ENCODE measurements around the gene AHSP. TPM values are rescaled to one million over a fixed set of nuclear protein-coding genes. Genes with fewer than 3 reads are reported as not detected.
A peak's percentile ranks its signal among the peaks of the same experiment; 100 is the strongest.

Gene AHSP
- polyA plus RNA-seq, 2 donors, result not detected

DNA sequence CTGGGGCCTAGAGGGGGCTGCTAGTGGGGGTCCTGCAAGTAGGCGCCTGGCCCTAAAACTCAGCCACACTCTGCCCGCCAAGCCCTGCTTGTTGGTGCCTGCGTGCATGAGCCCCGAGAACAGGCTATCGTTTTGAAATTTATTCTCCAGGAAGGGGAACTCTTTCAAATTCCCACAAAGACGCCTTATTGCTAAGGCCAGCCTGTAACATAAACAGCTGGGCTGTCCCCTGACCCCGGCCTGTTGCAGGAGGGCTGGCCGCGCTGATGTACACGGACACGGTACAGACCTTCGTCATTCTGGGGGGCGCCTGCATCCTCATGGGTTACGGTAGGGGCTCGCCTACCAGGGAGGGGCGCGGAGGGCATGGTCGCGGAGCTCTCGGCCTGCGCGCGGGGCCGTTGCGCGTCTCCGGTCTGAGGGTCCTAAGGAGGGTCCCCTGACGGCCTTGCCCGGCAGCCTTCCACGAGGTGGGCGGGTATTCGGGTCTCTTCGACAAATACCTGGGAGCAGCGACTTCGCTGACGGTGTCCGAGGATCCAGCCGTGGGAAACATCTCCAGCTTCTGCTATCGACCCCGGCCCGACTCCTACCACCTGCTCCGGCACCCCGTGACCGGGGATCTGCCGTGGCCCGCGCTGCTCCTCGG is 40.5 kb upstream of the AHSP start:
- peaks cover 12 to 17% of the 10 kb centered on the region in 2 donors for H3K4me1 ChIP-seq (ENCODE audit: control insufficient read depth in 2 of 2, insufficient read depth in 2 of 2, low read length in 1 of 2)
- H3K4me3 ChIP-seq (ENCODE audit: low read depth in 1 of 2, low read length in 2 of 2), result peak overlapping the region; percentile 47 to 58
- peaks cover 5 to 9% of the 10 kb centered on the region in 2 donors for H3K36me3 ChIP-seq (ENCODE audit: control insufficient read depth in 2 of 2, insufficient read depth in 2 of 2, low read length in 1 of 2)
- H3K27me3 ChIP-seq (ENCODE audit: control insufficient read depth in 1 of 2, insufficient read depth in 2 of 2, low read length in 2 of 2), result no peaks in the 10 kb centered on the region
- H3K9me3 ChIP-seq (ENCODE audit: control insufficient read depth in 2 of 2, insufficient read depth in 1 of 2, low read depth in 1 of 2, low read length in 1 of 2), result no peaks in the 10 kb centered on the region
- 7 to 10% methylated on average over 48 of the region's 48 CpGs for WGBS, 2 donors
- no peak overlapping the region for H3K27ac ChIP-seq (ENCODE audit: low read depth in 2 of 2, low read length in 1 of 2)

GRCh38 chr16:31487720-31488467 is 39.8 kb upstream of the AHSP start:
- peak overlapping the region; percentile 47 to 58 for H3K4me3 ChIP-seq (ENCODE audit: low read depth in 1 of 2, low read length in 2 of 2)
- no peaks in the 10 kb centered on the region for H3K27me3 ChIP-seq (ENCODE audit: control insufficient read depth in 1 of 2, insufficient read depth in 2 of 2, low read length in 2 of 2)
- peaks cover 12 to 17% of the 10 kb centered on the region in 2 donors for H3K4me1 ChIP-seq (ENCODE audit: control insufficient read depth in 2 of 2, insufficient read depth in 2 of 2, low read length in 1 of 2)
- WGBS, 2 donors, result 1% methylated on average over 60 of the region's 60 CpGs
- H3K36me3 ChIP-seq (ENCODE audit: control insufficient read depth in 2 of 2, insufficient read depth in 2 of 2, low read length in 1 of 2), result peaks cover 8 to 16% of the 10 kb centered on the region in 2 donors
- no peaks in the 10 kb centered on the region for H3K9me3 ChIP-seq (ENCODE audit: control insufficient read depth in 2 of 2, insufficient read depth in 1 of 2, low read depth in 1 of 2, low read length in 1 of 2)
- no peak overlapping the region for H3K27ac ChIP-seq (ENCODE audit: low read depth in 2 of 2, low read length in 1 of 2)

DNA sequence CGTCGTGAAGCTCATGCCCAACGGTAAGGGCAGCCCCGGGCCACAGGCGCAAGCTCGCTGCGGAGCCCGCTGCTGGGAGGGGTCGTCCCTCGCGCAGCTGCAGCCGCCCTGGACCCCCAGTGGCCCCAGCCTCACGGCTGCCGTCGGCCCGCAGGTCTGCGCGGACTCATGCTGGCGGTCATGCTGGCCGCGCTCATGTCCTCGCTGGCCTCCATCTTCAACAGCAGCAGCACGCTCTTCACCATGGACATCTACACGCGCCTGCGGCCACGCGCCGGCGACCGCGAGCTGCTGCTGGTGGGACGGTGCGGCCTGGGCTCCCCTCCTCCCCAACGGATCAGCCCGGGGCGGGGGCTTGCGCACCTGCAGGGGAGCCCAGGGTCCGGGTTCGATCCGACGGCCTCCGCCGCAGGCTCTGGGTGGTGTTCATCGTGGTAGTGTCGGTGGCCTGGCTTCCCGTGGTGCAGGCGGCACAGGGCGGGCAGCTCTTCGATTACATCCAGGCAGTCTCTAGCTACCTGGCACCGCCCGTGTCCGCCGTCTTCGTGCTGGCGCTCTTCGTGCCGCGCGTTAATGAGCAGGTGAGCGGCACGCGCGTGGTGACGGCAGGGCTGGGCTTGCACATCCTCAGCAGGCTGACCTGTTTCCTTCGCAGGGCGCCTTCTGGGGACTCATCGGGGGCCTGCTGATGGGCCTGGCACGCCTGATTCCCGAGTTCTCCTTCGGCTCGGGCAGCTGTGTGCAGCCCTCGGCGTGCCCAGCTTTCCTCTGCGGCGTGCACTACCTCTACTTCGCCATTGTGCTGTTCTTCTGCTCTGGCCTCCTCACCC is 39.0 kb upstream of the AHSP start:
- Histone ChIP-seq H3K27ac (ENCODE audit: low read depth in 2 of 2, low read length in 1 of 2) (no peak overlapping the region), H3K4me1 (ENCODE audit: control insufficient read depth in 2 of 2, insufficient read depth in 2 of 2, low read length in 1 of 2) (peaks cover 12 to 17% of the 10 kb centered on the region in 2 donors), H3K9me3 (ENCODE audit: control insufficient read depth in 2 of 2, insufficient read depth in 1 of 2, low read depth in 1 of 2, low read length in 1 of 2) (no peaks in the 10 kb centered on the region), H3K27me3 (ENCODE audit: control insufficient read depth in 1 of 2, insufficient read depth in 2 of 2, low read length in 2 of 2) (no peaks in the 10 kb centered on the region), H3K36me3 (ENCODE audit: control insufficient read depth in 2 of 2, insufficient read depth in 2 of 2, low read length in 1 of 2) (peaks cover 10 to 21% of the 10 kb centered on the region in 2 donors), H3K4me3 (ENCODE audit: low read depth in 1 of 2, low read length in 2 of 2) (peak overlapping the region; percentile 47 to 58)
- WGBS, 2 donors, result 33 to 41% methylated on average over 71 to 77 of the region's 77 CpGs

DNA sequence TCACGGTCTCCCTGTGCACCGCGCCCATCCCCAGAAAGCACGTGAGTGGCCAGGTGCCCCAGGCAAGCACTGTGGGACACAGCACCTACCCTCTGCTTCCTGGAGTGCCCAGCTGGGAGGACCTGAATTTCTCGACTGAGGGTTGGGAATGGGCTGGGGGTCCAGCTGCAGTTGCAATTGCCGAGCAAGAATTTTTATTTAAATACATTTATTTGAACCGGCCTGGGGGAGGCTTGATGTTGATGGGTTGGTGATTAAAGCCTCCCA is 38.5 kb upstream of the AHSP start:
- Histone ChIP-seq H3K9me3 (ENCODE audit: control insufficient read depth in 2 of 2, insufficient read depth in 1 of 2, low read depth in 1 of 2, low read length in 1 of 2) (no peaks in the 10 kb centered on the region), H3K27me3 (ENCODE audit: control insufficient read depth in 1 of 2, insufficient read depth in 2 of 2, low read length in 2 of 2) (no peaks in the 10 kb centered on the region), H3K36me3 (ENCODE audit: control insufficient read depth in 2 of 2, insufficient read depth in 2 of 2, low read length in 1 of 2) (peaks cover 10 to 23% of the 10 kb centered on the region in 2 donors), H3K27ac (ENCODE audit: low read depth in 2 of 2, low read length in 1 of 2) (no peak overlapping the region), H3K4me3 (ENCODE audit: low read depth in 1 of 2, low read length in 2 of 2) (no peak overlapping the region), H3K4me1 (ENCODE audit: control insufficient read depth in 2 of 2, insufficient read depth in 2 of 2, low read length in 1 of 2) (peaks cover 12 to 17% of the 10 kb centered on the region in 2 donors)
- 75% methylated on average over 7 of the region's 7 CpGs for whole genome bisulfite sequencing, 2 donors

DNA sequence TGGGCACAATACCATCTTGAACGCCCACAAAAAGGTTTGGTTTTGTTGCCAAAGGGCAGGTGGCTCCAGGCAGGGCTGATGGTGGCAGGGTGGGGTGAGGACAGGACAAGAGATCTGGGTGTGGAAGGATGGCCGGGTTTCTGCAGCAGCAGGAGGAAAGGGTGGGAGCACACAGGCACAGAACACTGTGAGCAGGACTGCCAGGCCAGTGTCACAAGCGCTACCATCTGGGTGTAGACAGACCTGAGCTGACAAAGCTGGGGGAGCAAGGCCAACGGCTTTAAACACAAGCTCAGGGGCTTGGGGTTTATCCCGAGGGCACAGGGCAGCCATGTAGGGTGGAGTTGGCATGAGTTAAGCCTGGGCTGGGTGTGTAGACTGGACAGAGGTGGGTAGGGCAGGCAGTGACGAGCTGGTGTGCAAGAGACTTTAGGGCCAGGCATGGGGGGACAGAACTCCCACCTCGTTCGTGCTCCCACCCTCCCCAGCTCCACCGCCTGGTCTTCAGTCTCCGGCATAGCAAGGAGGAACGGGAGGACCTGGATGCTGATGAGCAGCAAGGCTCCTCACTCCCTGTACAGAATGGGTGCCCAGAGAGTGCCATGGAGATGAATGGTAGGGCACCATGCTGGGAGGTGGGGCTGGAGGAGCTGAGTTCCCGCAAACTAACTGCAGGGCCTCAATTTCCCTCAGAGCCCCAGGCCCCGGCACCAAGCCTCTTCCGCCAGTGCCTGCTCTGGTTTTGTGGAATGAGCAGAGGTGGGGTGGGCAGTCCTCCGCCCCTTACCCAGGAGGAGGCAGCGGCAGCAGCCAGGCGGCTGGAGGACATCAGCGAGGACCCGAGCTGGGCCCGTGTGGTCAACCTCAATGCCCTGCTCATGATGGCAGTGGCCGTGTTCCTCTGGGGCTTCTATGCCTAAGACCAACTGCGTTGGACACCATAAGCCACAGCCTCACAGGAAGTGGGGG is 37.8 kb upstream of the AHSP start:
- WGBS, 2 donors, result 87 to 89% methylated on average over 22 of the region's 22 CpGs
- H3K4me3 ChIP-seq (ENCODE audit: low read depth in 1 of 2, low read length in 2 of 2), result no peak overlapping the region
- peaks cover 12 to 17% of the 10 kb centered on the region in 2 donors for H3K4me1 ChIP-seq (ENCODE audit: control insufficient read depth in 2 of 2, insufficient read depth in 2 of 2, low read length in 1 of 2)
- no peaks in the 10 kb centered on the region for H3K27me3 ChIP-seq (ENCODE audit: control insufficient read depth in 1 of 2, insufficient read depth in 2 of 2, low read length in 2 of 2)
- no peak overlapping the region for H3K27ac ChIP-seq (ENCODE audit: low read depth in 2 of 2, low read length in 1 of 2)
- peaks cover 10 to 23% of the 10 kb centered on the region in 2 donors for H3K36me3 ChIP-seq (ENCODE audit: control insufficient read depth in 2 of 2, insufficient read depth in 2 of 2, low read length in 1 of 2)
- H3K9me3 ChIP-seq (ENCODE audit: control insufficient read depth in 2 of 2, insufficient read depth in 1 of 2, low read depth in 1 of 2, low read length in 1 of 2), result no peaks in the 10 kb centered on the region

GRCh38 chr16:31491778-31492418 is 35.8 kb upstream of the AHSP start:
- WGBS, 2 donors, result 90 to 92% methylated on average over 8 of the region's 8 CpGs
- Histone ChIP-seq H3K9me3 (ENCODE audit: control insufficient read depth in 2 of 2, insufficient read depth in 1 of 2, low read depth in 1 of 2, low read length in 1 of 2) (no peaks in the 10 kb centered on the region), H3K4me3 (ENCODE audit: low read depth in 1 of 2, low read length in 2 of 2) (no peak overlapping the region), H3K36me3 (ENCODE audit: control insufficient read depth in 2 of 2, insufficient read depth in 2 of 2, low read length in 1 of 2) (peaks cover 18 to 33% of the 10 kb centered on the region in 2 donors), H3K4me1 (ENCODE audit: control insufficient read depth in 2 of 2, insufficient read depth in 2 of 2, low read length in 1 of 2) (peaks cover 12 to 17% of the 10 kb centered on the region in 2 donors), H3K27ac (ENCODE audit: low read depth in 2 of 2, low read length in 1 of 2) (no peak overlapping the region), H3K27me3 (ENCODE audit: control insufficient read depth in 1 of 2, insufficient read depth in 2 of 2, low read length in 2 of 2) (no peaks in the 10 kb centered on the region)

DNA sequence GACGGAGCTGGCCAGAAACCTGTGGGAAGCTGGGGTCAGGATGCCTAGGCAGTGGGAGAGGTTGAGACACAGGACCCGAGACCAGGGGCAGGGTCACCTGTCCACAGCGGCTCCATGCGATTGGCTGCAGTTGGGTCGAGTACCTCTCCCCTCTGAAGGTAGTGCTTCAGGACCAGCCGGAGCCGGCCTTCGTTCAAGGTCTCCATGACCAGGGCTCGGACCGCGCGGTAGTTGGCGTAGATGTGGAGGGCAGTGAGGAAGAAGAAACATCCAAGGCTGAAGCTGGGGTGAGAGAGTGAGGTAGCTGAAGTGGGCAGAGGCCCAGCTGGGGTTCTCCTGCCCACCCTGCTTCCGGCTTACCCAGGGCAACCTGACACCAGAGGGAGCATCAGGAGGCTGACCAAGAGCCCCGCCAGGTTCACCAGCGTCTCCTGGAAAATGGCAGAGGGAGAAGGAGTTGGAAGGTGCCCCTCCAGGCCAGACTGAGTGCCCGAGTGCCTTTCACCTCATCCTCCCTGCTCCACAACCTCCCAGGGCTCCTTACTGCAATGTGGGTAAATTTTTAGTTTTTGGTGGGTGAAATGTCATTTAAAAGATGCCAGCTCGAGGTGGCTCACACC is 34.1 kb upstream of the AHSP start:
- Histone ChIP-seq H3K36me3 (ENCODE audit: control insufficient read depth in 2 of 2, insufficient read depth in 2 of 2, low read length in 1 of 2) (peaks cover 24 to 41% of the 10 kb centered on the region in 2 donors), H3K27ac (ENCODE audit: low read depth in 2 of 2, low read length in 1 of 2) (no peak overlapping the region), H3K4me3 (ENCODE audit: low read depth in 1 of 2, low read length in 2 of 2) (no peak overlapping the region), H3K4me1 (ENCODE audit: control insufficient read depth in 2 of 2, insufficient read depth in 2 of 2, low read length in 1 of 2) (peaks cover 0 to 5% of the 10 kb centered on the region in 2 donors), H3K9me3 (ENCODE audit: control insufficient read depth in 2 of 2, insufficient read depth in 1 of 2, low read depth in 1 of 2, low read length in 1 of 2) (peaks cover 0 to 1% of the 10 kb centered on the region in 2 donors), H3K27me3 (ENCODE audit: control insufficient read depth in 1 of 2, insufficient read depth in 2 of 2, low read length in 2 of 2) (no peaks in the 10 kb centered on the region)
- 94 to 96% methylated on average over 18 of the region's 18 CpGs for WGBS, 2 donors

- peaks cover 28 to 43% of the 10 kb centered on the region in 2 donors for H3K36me3 ChIP-seq (ENCODE audit: control insufficient read depth in 2 of 2, insufficient read depth in 2 of 2, low read length in 1 of 2)
- H3K4me3 ChIP-seq (ENCODE audit: low read depth in 1 of 2, low read length in 2 of 2), result no peak overlapping the region
- 87 to 92% methylated on average over 10 of the region's 10 CpGs for WGBS, 2 donors
- peaks cover 0 to 2% of the 10 kb centered on the region in 2 donors for H3K9me3 ChIP-seq (ENCODE audit: control insufficient read depth in 2 of 2, insufficient read depth in 1 of 2, low read depth in 1 of 2, low read length in 1 of 2)
- no peaks in the 10 kb centered on the region for H3K27me3 ChIP-seq (ENCODE audit: control insufficient read depth in 1 of 2, insufficient read depth in 2 of 2, low read length in 2 of 2)
- H3K27ac ChIP-seq (ENCODE audit: low read depth in 2 of 2, low read length in 1 of 2), result no peak overlapping the region
- H3K4me1 ChIP-seq (ENCODE audit: control insufficient read depth in 2 of 2, insufficient read depth in 2 of 2, low read length in 1 of 2), result no peaks in the 10 kb centered on the region
These were observed 31.0 kb upstream of the AHSP start for GRCh38 chr16:31496670-31497069.

All from esophagus (tissue), 2 donors.